ENCODE results near the gene ILKAP. TPM values are rescaled to one million over a fixed set of nuclear protein-coding genes. Genes with fewer than 3 reads are reported as not detected.

ILKAP gene
- total RNA-seq, 1 experiment from 2014 or later = 50.7 TPM

GRCh38 chr2:238167761-238168160 is 35.7 kb downstream of the ILKAP start:
- no peaks in the 10 kb centered on the region for H3K27me3 ChIP-seq (ENCODE audit: low read length)
- H3K4me2 ChIP-seq (ENCODE audit: low read depth, low read length, poor library complexity, severe bottlenecking) = no peak overlapping the region
- H4K20me1 ChIP-seq (ENCODE audit: insufficient read depth, low read depth, low read length) = no peaks in the 10 kb centered on the region
- no peaks in the 10 kb centered on the region for H3K9me3 ChIP-seq (ENCODE audit: low read length)
- no peaks in the 10 kb centered on the region for H3K4me1 ChIP-seq (ENCODE audit: low read length)
- no peak overlapping the region for H2AFZ ChIP-seq (ENCODE audit: low read length)
- no peak overlapping the region for H3K9ac ChIP-seq (ENCODE audit: low read length)
- no peak for DNase-seq
- H3K79me2 ChIP-seq (ENCODE audit: low read length) = no peaks in the 10 kb centered on the region
- no peaks in the 10 kb centered on the region for H3K9me2 ChIP-seq (replicated peaks; ENCODE audit: insufficient read depth, low read length)
- H3K27ac ChIP-seq (ENCODE audit: low read length) = no peak overlapping the region
- no peak overlapping the region for H3K4me3 ChIP-seq (ENCODE audit: low read length)
- 0 out of 2 replicates have a peak, but pooled peaks cover 6% of the 10 kb centered on the region for H3K36me3 ChIP-seq (ENCODE audit: insufficient read depth, low read length)

DNA sequence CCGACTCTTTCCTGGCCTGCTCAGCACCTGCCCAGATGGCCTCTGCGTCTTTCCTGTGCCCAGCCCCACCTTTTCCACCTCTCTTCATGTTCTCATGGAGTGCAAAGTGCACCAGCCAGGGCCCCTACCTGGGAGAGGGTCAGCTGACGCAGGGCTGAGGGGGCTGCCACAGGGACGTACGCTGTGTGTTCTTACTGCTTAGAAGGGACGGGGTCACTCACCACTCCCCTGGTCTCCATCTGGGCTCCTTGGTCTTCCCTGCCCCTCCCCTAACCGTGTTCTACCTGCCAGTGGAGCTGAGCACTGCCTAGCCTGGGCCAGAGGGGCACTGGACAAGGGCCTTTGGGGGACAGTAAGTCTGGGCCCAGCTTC is 36.2 kb downstream of the ILKAP start:
- no peaks in the 10 kb centered on the region for H3K79me2 ChIP-seq (ENCODE audit: low read length)
- no peak overlapping the region for H3K4me3 ChIP-seq (ENCODE audit: low read length)
- H3K9me2 ChIP-seq (replicated peaks; ENCODE audit: insufficient read depth, low read length) = no peaks in the 10 kb centered on the region
- H3K4me1 ChIP-seq (ENCODE audit: low read length) = no peaks in the 10 kb centered on the region
- DNase-seq = no peak
- no peak overlapping the region for H3K27ac ChIP-seq (ENCODE audit: low read length)
- no peak overlapping the region for H2AFZ ChIP-seq (ENCODE audit: low read length)
- H3K27me3 ChIP-seq (ENCODE audit: low read length) = no peaks in the 10 kb centered on the region
- no peaks in the 10 kb centered on the region for H4K20me1 ChIP-seq (ENCODE audit: insufficient read depth, low read depth, low read length)
- 0 out of 2 replicates have a peak, but pooled peaks cover 6% of the 10 kb centered on the region for H3K36me3 ChIP-seq (ENCODE audit: insufficient read depth, low read length)
- H3K4me2 ChIP-seq (ENCODE audit: low read depth, low read length, poor library complexity, severe bottlenecking) = no peak overlapping the region
- no peak overlapping the region for H3K9ac ChIP-seq (ENCODE audit: low read length)
- no peaks in the 10 kb centered on the region for H3K9me3 ChIP-seq (ENCODE audit: low read length)

- Histone ChIP-seq H3K4me1 (ENCODE audit: low read length) (peaks cover under 1% of the 10 kb centered on the region; the same call in 1 of the 2 replicates), H3K79me2 (ENCODE audit: low read length) (no peaks in the 10 kb centered on the region), H3K9me3 (ENCODE audit: low read length) (no peaks in the 10 kb centered on the region), H3K9me2 (replicated peaks; ENCODE audit: insufficient read depth, low read length) (no peaks in the 10 kb centered on the region), H3K36me3 (ENCODE audit: insufficient read depth, low read length) (0 out of 2 replicates have a peak, but pooled peaks cover 6% of the 10 kb centered on the region), H3K9ac (ENCODE audit: low read length) (no peak overlapping the region), H3K4me2 (ENCODE audit: low read depth, low read length, poor library complexity, severe bottlenecking) (no peak overlapping the region), H2AFZ (ENCODE audit: low read length) (no peak overlapping the region), H3K27me3 (ENCODE audit: low read length) (no peaks in the 10 kb centered on the region), H4K20me1 (ENCODE audit: insufficient read depth, low read depth, low read length) (no peaks in the 10 kb centered on the region), H3K27ac (ENCODE audit: low read length) (no peak overlapping the region), H3K4me3 (ENCODE audit: low read length) (no peak overlapping the region)
- DNase-seq = no peak
Observed at GRCh38 chr2:238166391-238167343, 36.8 kb downstream of the ILKAP start.

DNA sequence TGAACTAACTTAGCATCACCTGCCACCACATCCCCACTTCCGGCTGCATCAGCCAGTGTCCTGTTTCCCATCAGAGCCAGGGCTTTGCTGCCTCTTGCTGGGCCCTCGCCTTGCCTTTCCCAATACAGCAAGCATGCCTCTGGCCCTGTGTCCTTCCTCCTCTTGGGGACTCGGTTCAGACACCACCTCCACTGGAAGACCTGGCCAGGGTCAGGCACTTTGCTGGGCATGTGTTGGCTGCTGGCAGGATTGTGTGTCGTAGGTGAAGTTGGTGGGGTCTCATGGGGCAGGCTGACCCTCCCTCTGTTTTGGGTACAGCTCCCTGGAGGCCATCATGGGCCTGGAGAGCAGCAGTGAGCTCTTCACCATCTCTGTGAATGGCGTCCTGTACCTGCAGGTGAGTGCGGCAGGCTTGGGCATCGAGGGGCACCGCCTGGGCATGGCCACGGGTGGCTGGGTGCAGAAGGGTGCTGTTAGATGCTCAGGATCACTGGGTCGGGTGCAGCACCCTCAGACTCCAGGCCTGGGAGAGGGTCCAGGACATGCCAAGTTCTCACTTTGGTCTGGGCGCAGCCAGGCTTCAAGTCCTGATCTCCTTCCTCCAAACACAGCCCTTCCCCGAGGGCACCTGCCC is 38.1 kb downstream of the ILKAP start:
- H4K20me1 ChIP-seq (ENCODE audit: insufficient read depth, low read depth, low read length) = no peaks in the 10 kb centered on the region
- no peaks in the 10 kb centered on the region for H3K27me3 ChIP-seq (ENCODE audit: low read length)
- no peak overlapping the region for H3K9ac ChIP-seq (ENCODE audit: low read length)

DNA sequence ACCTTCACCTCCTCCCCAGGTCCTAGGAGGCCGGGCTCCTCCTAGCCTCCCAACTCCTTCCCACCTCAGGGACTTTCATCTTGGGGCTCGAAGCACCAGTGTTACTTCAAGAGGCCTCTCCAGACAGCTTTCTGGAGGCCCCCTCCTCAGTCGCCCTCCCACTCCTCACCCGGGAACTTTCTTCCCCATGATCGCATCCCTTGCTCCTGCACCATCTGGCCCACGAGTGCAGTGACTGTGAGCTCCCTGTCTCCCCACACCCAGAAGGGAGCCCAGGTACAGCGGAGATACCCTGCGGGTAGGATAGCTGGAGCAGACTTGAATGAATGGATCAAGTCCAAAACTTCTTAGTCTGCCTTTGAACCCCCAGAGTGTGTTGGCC is 38.6 kb downstream of the ILKAP start:
- no peak overlapping the region for H3K27ac ChIP-seq (ENCODE audit: low read length)
- no peak overlapping the region for H3K9ac ChIP-seq (ENCODE audit: low read length)
- H2AFZ ChIP-seq (ENCODE audit: low read length) = no peak overlapping the region
- peaks cover 18% of the 10 kb centered on the region for H3K4me1 ChIP-seq (ENCODE audit: low read length)
- H3K9me2 ChIP-seq (replicated peaks; ENCODE audit: insufficient read depth, low read length) = no peaks in the 10 kb centered on the region
- no peak overlapping the region for H3K4me2 ChIP-seq (ENCODE audit: low read depth, low read length, poor library complexity, severe bottlenecking)
- no peaks in the 10 kb centered on the region for H3K79me2 ChIP-seq (ENCODE audit: low read length)
- H4K20me1 ChIP-seq (ENCODE audit: insufficient read depth, low read depth, low read length) = no peaks in the 10 kb centered on the region
- no peak overlapping the region for H3K4me3 ChIP-seq (ENCODE audit: low read length)
- H3K9me3 ChIP-seq (ENCODE audit: low read length) = no peaks in the 10 kb centered on the region
- DNase-seq = no peak
- no peaks in the 10 kb centered on the region for H3K27me3 ChIP-seq (ENCODE audit: low read length)
- H3K36me3 ChIP-seq (ENCODE audit: insufficient read depth, low read length) = 0 out of 2 replicates have a peak, but pooled peaks cover 2% of the 10 kb centered on the region

More for the DNA sequence above, 38.1 kb downstream of the ILKAP start:
- Histone ChIP-seq H3K36me3 (ENCODE audit: insufficient read depth, low read length) (0 out of 2 replicates have a peak, but pooled peaks cover 2% of the 10 kb centered on the region), H3K9me2 (replicated peaks; ENCODE audit: insufficient read depth, low read length) (no peaks in the 10 kb centered on the region), H3K79me2 (ENCODE audit: low read length) (no peaks in the 10 kb centered on the region), H2AFZ (ENCODE audit: low read length) (no peak overlapping the region), H3K9me3 (ENCODE audit: low read length) (no peaks in the 10 kb centered on the region), H3K27ac (ENCODE audit: low read length) (no peak overlapping the region), H3K4me1 (ENCODE audit: low read length) (peaks cover 13% of the 10 kb centered on the region), H3K4me2 (ENCODE audit: low read depth, low read length, poor library complexity, severe bottlenecking) (no peak overlapping the region), H3K4me3 (ENCODE audit: low read length) (no peak overlapping the region)
- DNase-seq = no peak

GRCh38 chr2:238163481-238164198 is 39.9 kb downstream of the ILKAP start:
- Histone ChIP-seq H3K9me3 (ENCODE audit: low read length) (no peaks in the 10 kb centered on the region), H2AFZ (ENCODE audit: low read length) (no peak overlapping the region), H3K9me2 (replicated peaks; ENCODE audit: insufficient read depth, low read length) (no peaks in the 10 kb centered on the region), H3K79me2 (ENCODE audit: low read length) (no peaks in the 10 kb centered on the region), H3K4me2 (ENCODE audit: low read depth, low read length, poor library complexity, severe bottlenecking) (no peak overlapping the region), H3K27ac (ENCODE audit: low read length) (no peak overlapping the region), H3K4me3 (ENCODE audit: low read length) (no peak overlapping the region), H3K9ac (ENCODE audit: low read length) (no peak overlapping the region), H4K20me1 (ENCODE audit: insufficient read depth, low read depth, low read length) (no peaks in the 10 kb centered on the region), H3K4me1 (ENCODE audit: low read length) (peaks cover 25% of the 10 kb centered on the region), H3K27me3 (ENCODE audit: low read length) (no peaks in the 10 kb centered on the region), H3K36me3 (ENCODE audit: insufficient read depth, low read length) (no peaks in the 10 kb centered on the region)
- DNase-seq = no peak

DNA sequence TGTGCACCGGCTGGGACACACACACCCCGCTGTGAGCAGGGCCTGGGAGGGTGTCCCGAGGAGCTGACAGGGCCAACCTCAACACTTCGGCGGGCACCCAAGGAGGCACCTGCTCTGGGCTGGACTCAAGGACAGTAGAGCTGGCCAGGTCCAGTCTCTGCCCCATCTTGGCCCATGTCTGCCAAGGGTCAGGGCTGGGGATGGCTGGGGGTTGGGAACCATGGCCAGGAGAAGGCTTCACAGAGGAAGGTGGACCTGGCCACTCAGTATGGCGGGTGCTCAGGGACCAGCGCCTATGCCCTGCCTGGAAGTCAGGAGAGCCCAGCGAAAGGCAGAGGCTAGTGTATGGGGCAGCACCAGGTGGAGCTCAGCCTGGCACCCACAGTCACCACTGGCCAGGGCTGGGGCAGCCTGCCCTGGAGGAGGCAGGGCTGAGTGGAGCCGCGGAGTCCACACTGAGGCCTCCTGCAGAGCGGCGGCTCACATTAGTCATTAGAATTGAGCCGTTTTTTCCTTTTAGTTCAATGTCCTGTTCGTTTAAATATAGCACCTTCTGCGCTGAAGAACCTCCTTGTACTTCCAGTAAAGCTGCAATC is 40.6 kb downstream of the ILKAP start:
- Histone ChIP-seq H3K9me2 (replicated peaks; ENCODE audit: insufficient read depth, low read length) (no peaks in the 10 kb centered on the region), H3K36me3 (ENCODE audit: insufficient read depth, low read length) (no peaks in the 10 kb centered on the region), H3K27ac (ENCODE audit: low read length) (no peak overlapping the region), H3K9me3 (ENCODE audit: low read length) (no peaks in the 10 kb centered on the region), H2AFZ (ENCODE audit: low read length) (no peak overlapping the region), H3K9ac (ENCODE audit: low read length) (no peak overlapping the region), H3K79me2 (ENCODE audit: low read length) (no peaks in the 10 kb centered on the region), H3K4me2 (ENCODE audit: low read depth, low read length, poor library complexity, severe bottlenecking) (no peak overlapping the region), H4K20me1 (ENCODE audit: insufficient read depth, low read depth, low read length) (no peaks in the 10 kb centered on the region), H3K4me3 (ENCODE audit: low read length) (no peak overlapping the region), H3K4me1 (ENCODE audit: low read length) (peaks cover 25% of the 10 kb centered on the region), H3K27me3 (ENCODE audit: low read length) (no peaks in the 10 kb centered on the region)
- DNase-seq = no peak
